Caco-2 (cell line): ENCODE data around the gene SHROOM1. TPM values are rescaled to one million over a fixed set of nuclear protein-coding genes. Genes with fewer than 3 reads are reported as not detected.

Source experiments
- BruUV-seq: library from RNA; stranded (reverse); fragments of 400-500 nt; replicated peaks from 2 replicates; lab custom pipeline; 2021; lab: Mats Ljungman, UMichigan
- CTCF ChIA-PET: fragments of 300-600 bp; sonication (Branson Sonifier 250); formaldehyde crosslinking; loops from one replicate; lab custom pipeline; 2022; ENCODE audit warnings: antibody characterized with exemption; lab: Charles Lee
- POLR2A ChIA-PET: fragments of 300-600 bp; sonication (Branson Sonifier 250); formaldehyde crosslinking; loops from one replicate; lab custom pipeline; 2022; ENCODE audit warnings: antibody characterized with exemption; lab: Charles Lee
- DNase-seq, 2 experiments: peaks; one replicate each; pipeline versions ENCODE4 v3.0.0 to v3.0.0-alpha.2; 2020 to 2022
- H3K27me3 ChIP-seq: replicated peaks from 2 replicates; pipeline ENCODE4 v1.6.0; 2011; ENCODE audit warnings: low read length; ENCODE audit not compliant: control insufficient read depth, insufficient read depth
- H3K36me3 ChIP-seq: 2 replicates; pipeline ENCODE4 v1.5.1; 2011; ENCODE audit warnings: low read length; ENCODE audit not compliant: control insufficient read depth, insufficient read depth
- H3K4me1 ChIP-seq: fragments of 250-450 bp; sonication (Bioruptor Pico); 2 replicates; pipeline ENCODE4 v1.5.1; 2020; ENCODE audit warnings: mild to moderate bottlenecking
- H3K4me3 ChIP-seq: 2 replicates; pipeline ENCODE4 v1.5.1; 2011; ENCODE audit warnings: low read depth, mild to moderate bottlenecking, control low read depth, low read length
- H3K9me3 ChIP-seq: fragments of 250-450 bp; sonication (Bioruptor Pico); 2 replicates; pipeline ENCODE4 v1.5.1; 2020; ENCODE audit warnings: mild to moderate bottlenecking, moderate library complexity
- H3K27ac Mint-ChIP-seq: one replicate; pipeline ENCODE4 v1.8.0; 2022; ENCODE audit warnings: mixed read lengths; ENCODE audit not compliant: unreplicated experiment
- H3K27me3 Mint-ChIP-seq: one replicate; pipeline ENCODE4 v1.8.0; 2022; ENCODE audit warnings: mixed read lengths; ENCODE audit not compliant: insufficient read depth, unreplicated experiment
- H3K36me3 Mint-ChIP-seq: one replicate; pipeline ENCODE4 v1.8.0; 2022; ENCODE audit warnings: mild to moderate bottlenecking, mixed read lengths; ENCODE audit not compliant: insufficient read depth, unreplicated experiment
- H3K4me1 Mint-ChIP-seq: one replicate; pipeline ENCODE4 v1.8.0; 2022; ENCODE audit warnings: low read depth, mixed read lengths; ENCODE audit not compliant: unreplicated experiment
- H3K4me3 Mint-ChIP-seq: one replicate; pipeline ENCODE4 v1.8.0; 2022; ENCODE audit warnings: mild to moderate bottlenecking, moderate library complexity, mixed read lengths; ENCODE audit not compliant: unreplicated experiment
- H3K9me3 Mint-ChIP-seq: one replicate; pipeline ENCODE4 v1.8.0; 2022; ENCODE audit warnings: mixed read lengths; ENCODE audit not compliant: unreplicated experiment
- intact Hi-C: fragments of 100-400 bp; cut with micrococcal nuclease; formaldehyde crosslinking; loops from one replicate; pipeline ENCODE4 v1.10.0; 2022; ENCODE audit not compliant: unreplicated experiment
- total RNA-seq: library from RNA; stranded (reverse); gene quantifications from 2 replicates; pipeline ENCODE4 v1.2.3, GENCODE V29; 2022
- TF ChIP-seq, protein P1 (sequence below), 2 experiments: fragments of 200-600 bp in 1 of 2; IDR thresholded peaks; 1 replicate in 1 of 2; 2 replicates in 1 of 2; pipeline versions ENCODE4 v1.5.1 to v1.8.0; 2011 to 2022; ENCODE audit warnings: antibody characterized with exemption in 1 of 2, control low read depth in 1 of 2, inconsistent platforms in 1 of 2, low read depth in 1 of 2, low read length in 1 of 2, mild to moderate bottlenecking in 1 of 2, moderate library complexity in 1 of 2; ENCODE audit not compliant: insufficient read depth in 1 of 2, severe bottlenecking in 1 of 2, unreplicated experiment in 1 of 2

Gene SHROOM1
- total RNA-seq, 1 experiment from 2014 or later, result 17.4 TPM

DNA sequence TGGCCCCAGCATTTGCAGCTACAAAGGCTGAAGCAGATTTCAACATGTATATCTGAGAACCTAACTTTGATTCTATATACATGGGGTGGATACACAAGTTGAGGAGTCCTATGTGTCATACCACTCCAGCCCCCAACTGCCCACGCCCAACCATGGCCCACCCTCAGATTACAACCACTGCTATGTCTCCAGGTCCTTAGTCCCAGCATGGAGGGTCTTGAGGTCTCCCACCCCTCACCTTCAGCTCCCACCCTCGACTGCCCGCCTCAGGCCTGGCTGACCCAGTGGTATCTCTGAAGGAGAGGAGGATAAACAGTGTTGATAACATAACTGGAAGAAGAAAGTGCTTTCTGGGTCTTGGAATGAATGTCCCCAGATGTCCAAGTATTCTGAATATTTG lies 9.1 kb downstream of the SHROOM1 start:
- Mint-ChIP-seq H3K9me3 (no peaks in the 10 kb centered on the region), H3K4me3 (no peak overlapping the region), H3K27me3 (no peaks in the 10 kb centered on the region), H3K4me1 (no peaks in the 10 kb centered on the region), H3K27ac (no peak overlapping the region), H3K36me3 (no peaks in the 10 kb centered on the region)
- POLR2A ChIA-PET, result no interaction called here
- Histone ChIP-seq H3K27me3 (no peaks in the 10 kb centered on the region), H3K4me3 (no peak overlapping the region), H3K36me3 (no peaks in the 10 kb centered on the region; the same call in 1 of the 2 replicates), H3K4me1 (no peaks in the 10 kb centered on the region; the same call in none of the 2 replicates), H3K9me3 (no peaks in the 10 kb centered on the region)
- TF ChIP-seq, protein P1, sequence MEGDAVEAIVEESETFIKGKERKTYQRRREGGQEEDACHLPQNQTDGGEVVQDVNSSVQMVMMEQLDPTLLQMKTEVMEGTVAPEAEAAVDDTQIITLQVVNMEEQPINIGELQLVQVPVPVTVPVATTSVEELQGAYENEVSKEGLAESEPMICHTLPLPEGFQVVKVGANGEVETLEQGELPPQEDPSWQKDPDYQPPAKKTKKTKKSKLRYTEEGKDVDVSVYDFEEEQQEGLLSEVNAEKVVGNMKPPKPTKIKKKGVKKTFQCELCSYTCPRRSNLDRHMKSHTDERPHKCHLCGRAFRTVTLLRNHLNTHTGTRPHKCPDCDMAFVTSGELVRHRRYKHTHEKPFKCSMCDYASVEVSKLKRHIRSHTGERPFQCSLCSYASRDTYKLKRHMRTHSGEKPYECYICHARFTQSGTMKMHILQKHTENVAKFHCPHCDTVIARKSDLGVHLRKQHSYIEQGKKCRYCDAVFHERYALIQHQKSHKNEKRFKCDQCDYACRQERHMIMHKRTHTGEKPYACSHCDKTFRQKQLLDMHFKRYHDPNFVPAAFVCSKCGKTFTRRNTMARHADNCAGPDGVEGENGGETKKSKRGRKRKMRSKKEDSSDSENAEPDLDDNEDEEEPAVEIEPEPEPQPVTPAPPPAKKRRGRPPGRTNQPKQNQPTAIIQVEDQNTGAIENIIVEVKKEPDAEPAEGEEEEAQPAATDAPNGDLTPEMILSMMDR (IDR thresholded peaks at IDR 0.05; ENCODE audit: insufficient read depth in 1 of 2, low read depth in 1 of 2, low read length in 1 of 2, severe bottlenecking in 1 of 2, unreplicated experiment in 1 of 2), result no peak
- DNase-seq, result no peak
- no TSS peak for BruUV-seq
- CTCF ChIA-PET, result interaction anchor here (0.6 to 7.5 kb wide), 7 partner anchors 13 to 295 kb away, joined by 3 to 141 read pairs (median 16); partner anchors contain the start of genes GDF9, KIF3A and UQCRQ
- intact Hi-C loops, result loop anchor here (2.0 to 5.0 kb wide), 2 partner anchors 45 to 159 kb away; partner anchors contain the start of gene SEPTIN8

DNA sequence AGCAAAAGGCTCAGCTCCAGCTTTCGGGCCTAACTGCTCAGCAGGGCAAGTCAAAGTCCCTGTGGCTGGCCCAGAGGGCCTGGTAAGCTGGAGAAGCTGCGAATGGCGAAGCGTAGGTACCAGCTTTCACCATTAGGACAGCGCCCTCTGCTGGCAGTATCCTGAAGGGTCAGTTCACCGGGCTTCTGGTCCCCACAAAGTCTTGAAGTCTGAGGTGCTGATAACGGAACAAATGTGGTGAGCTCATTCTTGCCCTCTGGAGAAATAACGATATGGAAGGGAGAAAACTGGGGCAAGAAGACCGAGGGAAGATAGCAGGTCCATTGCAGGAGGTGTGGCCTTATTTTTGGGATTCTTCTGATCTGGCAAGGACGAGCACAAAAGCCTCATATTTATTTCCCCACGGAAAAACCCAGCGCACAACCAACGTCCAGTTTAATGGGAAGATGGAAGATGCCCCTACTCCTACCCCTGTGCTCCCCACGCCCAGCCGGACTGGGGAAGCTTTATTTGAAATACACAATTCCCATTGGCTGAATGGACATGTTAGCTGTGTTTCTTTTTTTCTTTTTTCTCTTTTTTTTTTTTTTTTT lies 10.2 kb downstream of the SHROOM1 start:
- H3K4me1 ChIP-seq, result no peaks in the 10 kb centered on the region; the same call in none of the 2 replicates
- H3K9me3 Mint-ChIP-seq, result no peaks in the 10 kb centered on the region
- H3K27ac Mint-ChIP-seq, result no peak overlapping the region
- H3K4me1 Mint-ChIP-seq, result no peaks in the 10 kb centered on the region
- no peak overlapping the region for H3K4me3 Mint-ChIP-seq
- no peaks in the 10 kb centered on the region for H3K27me3 ChIP-seq
- no peaks in the 10 kb centered on the region; the same call in 1 of the 2 replicates for H3K36me3 ChIP-seq
- H3K36me3 Mint-ChIP-seq, result no peaks in the 10 kb centered on the region
- H3K27me3 Mint-ChIP-seq, result no peaks in the 10 kb centered on the region
- no peak overlapping the region for H3K4me3 ChIP-seq
- POLR2A ChIA-PET, result interaction anchor here (0.5 to 1.5 kb wide), 4 partner anchors 13 to 166 kb away, joined by 3 to 11 read pairs (median 4); partner anchors contain the start of genes GDF9 and UQCRQ
- TF ChIP-seq, protein P1 (IDR thresholded peaks at IDR 0.05; ENCODE audit: insufficient read depth in 1 of 2, low read depth in 1 of 2, low read length in 1 of 2, severe bottlenecking in 1 of 2, unreplicated experiment in 1 of 2), result peak; percentile 89
- CTCF ChIA-PET, result interaction anchor here (0.6 to 7.5 kb wide), 26 partner anchors 8 to 324 kb away, joined by 3 to 141 read pairs (median 5); partner anchors contain the start of genes CCNI2, GDF9, KIF3A and RAD50
- DNase-seq, result peak; percentile 90
- no TSS peak for BruUV-seq
- intact Hi-C loops, result loop anchor here (1.0 to 5.0 kb wide), 5 partner anchors 13 to 294 kb away; partner anchors contain the start of gene SEPTIN8
- H3K9me3 ChIP-seq, result no peaks in the 10 kb centered on the region

DNA sequence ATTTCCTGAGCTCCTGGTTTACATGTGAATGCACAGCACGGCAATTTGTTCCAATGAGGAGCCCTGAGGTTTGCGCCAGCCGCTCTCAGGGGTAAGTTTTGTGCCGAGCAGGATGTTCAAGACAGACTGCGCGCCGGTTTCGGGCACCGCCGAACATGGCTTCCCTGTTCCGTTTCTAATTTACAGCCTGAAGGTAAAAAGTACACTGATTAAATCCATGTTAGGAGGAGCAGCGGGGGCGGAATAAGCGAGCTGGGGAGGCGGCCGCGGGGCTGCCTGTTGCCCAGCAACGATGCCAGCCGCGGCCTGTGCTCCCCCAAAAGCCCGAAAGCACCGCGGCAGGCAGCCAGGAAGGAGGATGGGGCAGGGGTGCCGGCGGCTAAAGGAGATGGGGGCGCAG lies 11.0 kb downstream of the SHROOM1 start:
- Histone ChIP-seq H3K36me3 (no peaks in the 10 kb centered on the region), H3K4me1 (no peaks in the 10 kb centered on the region; the same call in none of the 2 replicates), H3K4me3 (no peak overlapping the region), H3K27me3 (no peaks in the 10 kb centered on the region), H3K9me3 (no peaks in the 10 kb centered on the region)
- Mint-ChIP-seq H3K36me3 (no peaks in the 10 kb centered on the region), H3K9me3 (no peaks in the 10 kb centered on the region), H3K4me1 (no peaks in the 10 kb centered on the region), H3K27me3 (no peaks in the 10 kb centered on the region), H3K4me3 (no peak overlapping the region), H3K27ac (no peak overlapping the region)
- intact Hi-C loops, result loop anchor here (10.0 kb wide), 1 partner anchor 435 kb away; no protein-coding TSS in a partner anchor
- TF ChIP-seq, protein P1 (IDR thresholded peaks at IDR 0.05; ENCODE audit: insufficient read depth in 1 of 2, low read depth in 1 of 2, low read length in 1 of 2, severe bottlenecking in 1 of 2, unreplicated experiment in 1 of 2), result no peak
- no TSS peak for BruUV-seq
- no peak for DNase-seq
- ChIA-PET POLR2A (interaction anchor here (1.5 kb wide), 1 partner anchor 12 kb away, joined by 11 read pairs; no protein-coding TSS in a partner anchor), CTCF (interaction anchor here (0.6 to 7.5 kb wide), 21 partner anchors 9 to 322 kb away, joined by 3 to 141 read pairs (median 5); partner anchors contain the start of genes CCNI2, GDF9, KIF3A and RAD50)
